Smooth muscle cell (in vitro differentiated cells): ENCODE results near the gene TSPAN10. TPM values are rescaled to one million over a fixed set of nuclear protein-coding genes. Genes with fewer than 3 reads are reported as not detected.

ENCODE experiments used
- DNase-seq: peaks from one replicate; lab custom pipeline; 2025; ENCODE audit not compliant: unreplicated experiment; lab: John Stamatoyannopoulos, UW
- H2AFZ ChIP-seq: fragments of 200-600 bp; sonication (generic); 2 replicates; pipeline ENCODE4 v1.6.0; 2016; ENCODE audit warnings: antibody characterized with exemption, low read depth, mild to moderate bottlenecking
- H3F3A ChIP-seq: fragments of 200-600 bp; sonication (generic); 2 replicates; pipeline ENCODE4 v1.6.0; 2017; ENCODE audit warnings: antibody characterized with exemption, low read depth
- H3K27ac ChIP-seq: fragments of 200-600 bp; sonication (generic); 2 replicates; pipeline ENCODE4 v1.5.1; 2016; ENCODE audit warnings: low read depth, mild to moderate bottlenecking
- H3K27me3 ChIP-seq: fragments of 200-600 bp; sonication (generic); 2 replicates; pipeline ENCODE4 v1.6.1; 2016; ENCODE audit warnings: low read depth, mild to moderate bottlenecking
- H3K36me3 ChIP-seq: fragments of 200-600 bp; sonication (generic); 2 replicates; pipeline ENCODE4 v1.5.1; 2016; ENCODE audit warnings: low read depth
- H3K4me1 ChIP-seq: fragments of 200-600 bp; sonication (generic); 2 replicates; pipeline ENCODE4 v1.5.1; 2016; ENCODE audit warnings: low read depth
- H3K4me2 ChIP-seq: fragments of 200-600 bp; sonication (generic); 2 replicates; pipeline ENCODE4 v1.6.0; 2016; ENCODE audit warnings: mild to moderate bottlenecking
- H3K4me3 ChIP-seq: fragments of 200-600 bp; sonication (generic); 2 replicates; pipeline ENCODE4 v1.5.1; 2016; ENCODE audit warnings: mild to moderate bottlenecking
- H3K79me2 ChIP-seq: fragments of 200-600 bp; sonication (generic); 2 replicates; pipeline ENCODE4 v1.6.0; 2016; ENCODE audit warnings: low read depth, mild to moderate bottlenecking
- H3K9ac ChIP-seq: fragments of 200-600 bp; sonication (generic); 2 replicates; pipeline ENCODE4 v1.6.0; 2016; ENCODE audit warnings: low read depth
- H3K9me3 ChIP-seq: fragments of 200-600 bp; sonication (generic); replicated peaks from 2 replicates; pipeline ENCODE4 v1.5.1; 2016; ENCODE audit warnings: low read depth
- H4K20me1 ChIP-seq: fragments of 200-600 bp; sonication (generic); 2 replicates; pipeline ENCODE4 v1.6.0; 2016; ENCODE audit warnings: low read depth
- CTCF ChIP-seq: fragments of 200-600 bp; sonication (generic); IDR thresholded peaks from 2 replicates; pipeline ENCODE4 v1.5.1; 2017; ENCODE audit warnings: borderline replicate concordance, mild to moderate bottlenecking, antibody characterized with exemption; ENCODE audit not compliant: insufficient read depth, poor library complexity, severe bottlenecking
- WGBS: methylation state at CpG from one replicate; pipeline ENCODE4 v1.1.7; 2016; ENCODE audit warnings: low lambda C conversion rate; 5-methylcytosine and 5-hydroxymethylcytosine counted together
- polyA plus RNA-seq: library from polyadenylated mRNA; unstranded; fragments of >200 nt; fragmentation: Nextera tagmentation; extraction: Ambion mirVana; gene quantifications from 2 replicates; pipeline ENCODE4 v1.2.1, GENCODE V29; 2016
- total RNA-seq: library from RNA; depleted of rRNA; stranded (reverse); fragments of >200 nt; gene quantifications from 2 replicates; pipeline ENCODE4 v1.2.3, GENCODE V29; 2014

Gene TSPAN10
- total and polyA plus RNA-seq, 2 experiments from 2014 or later, result 0.67 to 1.2 TPM

GRCh38 chr17:81608082-81608481 lies 28.9 kb upstream of the TSPAN10 start:
- DNase-seq, result no peak
- no peak overlapping the region for H3K4me2 ChIP-seq
- peak overlapping the region; percentile 12 for H3K9ac ChIP-seq
- peaks cover 37% of the 10 kb centered on the region for H3K79me2 ChIP-seq
- no peaks in the 10 kb centered on the region for H3K27me3 ChIP-seq
- H3K9me3 ChIP-seq, result no peaks in the 10 kb centered on the region
- H3K4me1 ChIP-seq, result no peaks in the 10 kb centered on the region
- no peak for TF ChIP-seq CTCF
- peaks cover 8% of the 10 kb centered on the region for H3F3A ChIP-seq
- H2AFZ ChIP-seq, result no peak overlapping the region
- H3K27ac ChIP-seq, result peak overlapping the region; percentile 65
- 92% methylated on average over 4 of the region's 4 CpGs for WGBS
- no peak overlapping the region for H3K4me3 ChIP-seq
- H4K20me1 ChIP-seq, result peaks cover 61% of the 10 kb centered on the region
- H3K36me3 ChIP-seq, result peaks cover 6% of the 10 kb centered on the region

GRCh38 chr17:81608605-81609004 lies 28.4 kb upstream of the TSPAN10 start:
- Histone ChIP-seq H3K27me3 (no peaks in the 10 kb centered on the region), H3F3A (peaks cover 8% of the 10 kb centered on the region), H3K4me2 (no peak overlapping the region), H3K79me2 (peaks cover 42% of the 10 kb centered on the region), H3K9me3 (no peaks in the 10 kb centered on the region), H2AFZ (no peak overlapping the region), H3K9ac (no peak overlapping the region), H3K4me3 (no peak overlapping the region), H3K36me3 (peaks cover 6% of the 10 kb centered on the region), H4K20me1 (peaks cover 64% of the 10 kb centered on the region), H3K4me1 (no peaks in the 10 kb centered on the region), H3K27ac (no peak overlapping the region)
- 97% methylated on average over 13 of the region's 13 CpGs for WGBS
- no peak for DNase-seq
- TF ChIP-seq CTCF, result no peak

- 78% methylated on average over 19 of the region's 19 CpGs for WGBS
- Histone ChIP-seq H3K27ac (no peak overlapping the region), H3K79me2 (peaks cover 50% of the 10 kb centered on the region), H3K9ac (no peak overlapping the region), H3K27me3 (no peaks in the 10 kb centered on the region), H3K4me1 (no peaks in the 10 kb centered on the region), H3K4me3 (no peak overlapping the region), H2AFZ (no peak overlapping the region), H3K9me3 (no peaks in the 10 kb centered on the region), H4K20me1 (peaks cover 76% of the 10 kb centered on the region), H3K36me3 (peaks cover 6% of the 10 kb centered on the region), H3F3A (peaks cover 2% of the 10 kb centered on the region), H3K4me2 (no peak overlapping the region)
- DNase-seq, result no peak
- TF ChIP-seq CTCF, result no peak
Measured at GRCh38 chr17:81609541-81610311, 27.3 kb upstream of the TSPAN10 start.
